GM12878 (cell line): ENCODE measurements around the gene RNF150. TPM values are rescaled to one million over a fixed set of nuclear protein-coding genes. Genes with fewer than 3 reads are reported as not detected.
A peak's percentile ranks its signal among the peaks of the same experiment; 100 is the strongest.

Experiments
- ASH2L ChIP-seq: fragments of 300-600, 200-600 bp; sonication (generic); IDR thresholded peaks from 2 replicates; pipeline ENCODE4 v1.6.1; 2017; ENCODE audit warnings: low read depth, mild to moderate bottlenecking, borderline replicate concordance
- ATF2 ChIP-seq: IDR thresholded peaks from 2 replicates; pipeline ENCODE4 v1.6.1; 2012; ENCODE audit warnings: low read length, inconsistent platforms
- ATF7 ChIP-seq: fragments of 450-650 bp; IDR thresholded peaks from 2 replicates; pipeline ENCODE4 v1.6.1; 2016; ENCODE audit warnings: low read depth, mild to moderate bottlenecking
- CBX3 ChIP-seq: fragments of 200-600 bp; sonication (generic); IDR thresholded peaks from 2 replicates; pipeline ENCODE4 v1.6.1; 2016; ENCODE audit warnings: low read depth, borderline replicate concordance
- DPF2 ChIP-seq: fragments of 450-650 bp; IDR thresholded peaks from 2 replicates; pipeline ENCODE4 v1.6.1; 2017; ENCODE audit warnings: mild to moderate bottlenecking
- EED ChIP-seq: sonication (generic); IDR thresholded peaks from 2 replicates; pipeline ENCODE4 v1.6.1; 2016; ENCODE audit warnings: antibody characterized with exemption, low read depth
- EP300 ChIP-seq, 2 experiments: fragments of 150-350 bp in 1 of 2; IDR thresholded peaks; 2 replicates each; pipeline ENCODE4 v1.6.1; 2011 to 2012; ENCODE audit warnings: low read depth in 2 of 2, low read length in 2 of 2, borderline replicate concordance in 1 of 2, improper control_type of control experiment in 1 of 2, inconsistent platforms in 1 of 2; ENCODE audit not compliant: control insufficient read depth in 1 of 2
- FOXM1 ChIP-seq: IDR thresholded peaks from 2 replicates; pipeline ENCODE4 v1.6.1; 2012; ENCODE audit warnings: low read depth, mild to moderate bottlenecking, inconsistent platforms, low read length, moderate library complexity
- HDAC2 ChIP-seq: fragments of 200-600 bp; sonication (generic); IDR thresholded peaks from 2 replicates; pipeline ENCODE4 v1.6.1; 2017
- IKZF1 ChIP-seq: fragments of 450-650 bp; conservative IDR thresholded peaks from 2 replicates; pipeline ENCODE4 v1.6.1; 2017; ENCODE audit warnings: antibody characterized with exemption, mild to moderate bottlenecking
- KAT2A ChIP-seq: conservative IDR thresholded peaks from 2 replicates; pipeline ENCODE4 v1.6.1; 2011; ENCODE audit warnings: low read depth, low read length; ENCODE audit not compliant: control insufficient read depth
- PRDM15 ChIP-seq: fragments of 450-650 bp; formaldehyde crosslinking; IDR thresholded peaks from 2 replicates; pipeline ENCODE4 v1.4.0; 2020; ENCODE audit warnings: mild to moderate bottlenecking, moderate library complexity
- RELA ChIP-seq: fragments of 450-650 bp; IDR thresholded peaks from 2 replicates; pipeline ENCODE4 v1.8.0; 2014; ENCODE audit warnings: borderline replicate concordance; ENCODE audit not compliant: partially characterized antibody
- SMAD1 ChIP-seq: fragments of 450-650 bp; IDR thresholded peaks from 2 replicates; pipeline ENCODE4 v1.6.1; 2018; ENCODE audit warnings: mild to moderate bottlenecking, low read depth; ENCODE audit not compliant: partially characterized antibody
- SMC3 ChIP-seq: IDR thresholded peaks from 2 replicates; pipeline ENCODE4 v1.6.1; 2011; ENCODE audit warnings: low read length, improper control_type of control experiment, borderline replicate concordance
- ZNF384 ChIP-seq: IDR thresholded peaks from 2 replicates; pipeline ENCODE4 v1.6.1; 2012; ENCODE audit warnings: low read depth, mild to moderate bottlenecking, low read length, improper control_type of control experiment, borderline replicate concordance
- polyA plus RNA-seq, 11 experiments: library from polyadenylated mRNA; depleted of rRNA in 4 of 11; unstranded in 6 of 11; stranded (reverse) in 5 of 11; fragments of >200 nt; fragmentation: Nextera tagmentation in 4 of 11; fragmentation: Illumina TruSeq in 1 of 11; extraction: Ambion mirVana in 4 of 11; extraction: Trizol in 1 of 11; gene quantifications; 1 replicate in 1 of 11; 2 replicates in 10 of 11; pipeline versions ENCODE4 v1.2.1 to v1.2.3, GENCODE V29; 2011 to 2016; ENCODE audit warnings: inconsistent platforms in 2 of 11, missing spikeins in 2 of 11, low read depth in 1 of 11
- total RNA-seq, 4 experiments: library from RNA; depleted of rRNA in 3 of 4; stranded (reverse); fragments of >200 nt in 3 of 4; fragmentation: Illumina TruSeq in 1 of 4; extraction: Trizol in 1 of 4; gene quantifications; 2 replicates each; pipeline versions ENCODE4 v1.2.1 to v1.2.3, GENCODE V29; 2013 to 2021

The RNF150 gene
- total and polyA plus RNA-seq, 10 of the 15 experiments (the other 5 are each of a cell fraction or from before 2014, with no cell fraction given), result 0.01 to 2.3 (median 0.04) TPM; not detected in 6

GRCh38 chr4:140851032-140851636, 282.1 kb downstream of the RNF150 start (continued):
- no peak for TF ChIP-seq ATF2
- no peak for TF ChIP-seq DPF2
- TF ChIP-seq PRDM15, result no peak
- no peak for TF ChIP-seq RELA
- no peak for TF ChIP-seq HDAC2
- TF ChIP-seq SMAD1, result no peak
- TF ChIP-seq ATF7, result no peak
- no peak for TF ChIP-seq CBX3
- TF ChIP-seq FOXM1, result 0 out of 2 replicates have a peak, but pooled peaks have one; percentile 47
- no peak for TF ChIP-seq EED
- peak; percentile 89 for TF ChIP-seq SMC3
- TF ChIP-seq ASH2L, result no peak
- no peak for TF ChIP-seq KAT2A
- TF ChIP-seq ZNF384, result no peak
- TF ChIP-seq EP300 (IDR thresholded peaks at IDR 0.05; ENCODE audit: borderline replicate concordance in 1 of 2, control insufficient read depth in 1 of 2, low read depth in 2 of 2, low read length in 2 of 2), result no peak
- TF ChIP-seq IKZF1, result no peak
